Renal cortical epithelial cell (primary cell): ENCODE data around the gene FOXO3. TPM values are rescaled to one million over a fixed set of nuclear protein-coding genes. Genes with fewer than 3 reads are reported as not detected.

ENCODE experiments used
- DNase-seq: peaks from one replicate; pipeline ENCODE4 v3.0.0-alpha.2; 2011; ENCODE audit warnings: low read depth
- total RNA-seq: library from RNA; depleted of rRNA; stranded (reverse); fragments of >200 nt; gene quantifications from 2 replicates; pipeline ENCODE4 v1.2.3, GENCODE V29; 2014

The FOXO3 gene
- total RNA-seq, 1 donor from 2014 or later: 88.4 TPM

DNA sequence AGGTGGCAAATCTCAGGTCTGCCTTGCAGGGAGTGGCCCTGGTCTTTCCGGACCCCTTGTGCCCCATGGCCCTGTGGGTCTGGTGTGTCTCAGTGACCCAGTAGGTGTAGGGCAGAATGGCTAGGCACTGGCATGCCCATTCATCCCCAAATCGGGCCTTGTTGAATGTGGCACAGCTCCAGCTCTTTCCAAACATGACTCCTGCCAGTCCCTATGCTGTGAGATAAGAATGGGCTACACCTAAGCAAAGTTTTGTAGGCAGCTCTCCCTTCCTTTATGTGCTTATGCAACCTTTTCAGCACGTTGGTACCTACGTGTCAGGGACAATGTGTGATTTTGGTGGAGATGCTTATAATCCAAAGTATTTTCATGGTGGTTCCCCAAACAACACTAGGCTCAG, 33.9 kb downstream of the FOXO3 start:
- DNase-seq: no peak

DNA sequence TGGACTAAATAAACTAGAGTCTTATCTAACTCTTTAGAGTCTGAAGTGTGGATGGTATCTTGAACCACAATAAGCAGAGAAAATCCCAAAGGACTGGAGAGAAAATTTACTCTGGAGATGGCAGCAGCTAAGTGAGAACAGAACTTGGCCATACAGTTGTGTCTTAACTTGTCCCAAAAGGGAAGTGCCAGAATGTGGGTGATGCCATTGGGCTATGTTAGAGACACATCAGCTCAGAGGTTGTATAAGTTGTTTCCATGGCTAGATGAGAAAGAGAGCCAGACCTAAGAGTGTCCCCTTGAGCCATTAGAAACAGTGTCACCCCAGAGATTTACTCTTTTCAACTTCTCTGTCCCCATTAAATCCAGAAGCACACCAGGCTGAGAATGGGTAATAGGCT, 36.2 kb downstream of the FOXO3 start:
- DNase-seq: no peak

DNA sequence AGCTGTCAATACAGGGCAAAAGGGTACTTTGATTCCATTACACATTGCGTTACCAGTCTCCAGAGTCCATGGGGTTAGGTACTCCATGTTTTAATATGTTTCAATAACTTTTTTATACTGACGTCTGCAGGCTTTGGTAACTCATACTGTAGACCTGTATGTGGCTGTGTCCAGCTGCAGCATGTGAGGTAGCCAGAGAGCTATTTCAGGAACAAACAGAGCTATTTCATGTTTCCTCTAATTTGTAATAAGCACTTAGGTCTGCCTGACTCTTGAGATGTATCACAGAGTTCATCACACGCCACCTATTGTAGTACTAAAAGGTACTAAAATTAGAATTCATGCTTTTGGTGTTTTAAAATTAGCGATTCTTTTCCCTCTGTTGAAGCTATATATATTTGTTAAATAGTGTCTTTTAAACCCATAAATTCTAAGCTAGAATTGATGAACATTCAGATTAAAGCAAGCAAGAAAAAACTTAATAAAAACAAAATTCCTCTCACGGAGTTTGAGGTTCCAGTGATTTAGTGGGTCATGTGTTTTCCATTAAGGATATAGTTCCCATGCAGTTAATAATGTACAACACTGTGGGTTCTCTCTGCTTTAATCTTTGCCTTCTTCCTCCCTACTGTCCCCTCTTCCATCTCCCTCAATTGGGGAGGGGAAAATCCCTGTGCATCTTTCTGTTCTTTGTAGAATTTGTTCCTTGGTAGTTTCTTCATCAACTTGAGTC, 37.0 kb downstream of the FOXO3 start:
- DNase-seq: no peak

GRCh38 chr6:108598305-108598863, 37.7 kb downstream of the FOXO3 start:
- DNase-seq: peak; percentile 62

DNA sequence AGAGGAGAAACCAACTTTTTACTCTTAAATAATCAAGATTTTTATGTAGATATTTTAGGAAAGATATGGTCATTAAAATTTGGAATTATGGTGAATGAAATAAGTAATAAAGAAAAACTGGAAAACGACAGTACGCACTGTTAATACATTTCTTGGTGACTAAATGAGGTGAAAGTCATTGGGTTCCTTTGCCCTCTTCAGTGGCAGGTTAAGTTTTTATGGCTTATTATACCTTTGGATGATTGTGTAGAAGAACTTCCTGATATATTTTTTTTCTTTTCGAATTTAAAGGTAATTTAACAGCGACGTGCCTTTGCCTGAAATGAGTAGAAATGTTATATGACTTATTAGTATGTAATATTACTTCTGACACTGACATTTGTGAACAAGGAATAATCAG, 43.4 kb downstream of the FOXO3 start:
- DNase-seq: no peak

DNA sequence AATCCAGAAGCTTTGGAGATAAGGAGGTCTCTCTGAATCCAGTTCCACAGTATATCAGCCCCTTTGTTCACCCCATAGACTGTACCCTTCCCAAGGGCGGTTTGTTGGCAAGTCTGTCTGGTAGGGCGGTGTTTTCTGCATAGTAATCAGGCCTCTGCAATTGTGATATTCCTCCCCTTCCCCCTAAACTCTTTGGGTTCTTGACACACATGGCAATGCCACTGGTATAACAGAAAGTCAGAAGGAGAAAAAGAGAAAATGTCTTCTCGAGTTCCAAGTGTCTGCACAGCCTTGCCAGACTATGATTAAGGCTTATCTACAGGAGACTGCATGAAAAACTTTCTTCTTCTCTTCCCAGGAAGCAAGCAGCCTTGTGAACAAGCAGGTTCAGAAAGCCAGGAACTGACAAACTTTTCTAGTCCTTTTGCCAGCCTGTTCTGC, 45.6 kb downstream of the FOXO3 start:
- no peak for DNase-seq

DNA sequence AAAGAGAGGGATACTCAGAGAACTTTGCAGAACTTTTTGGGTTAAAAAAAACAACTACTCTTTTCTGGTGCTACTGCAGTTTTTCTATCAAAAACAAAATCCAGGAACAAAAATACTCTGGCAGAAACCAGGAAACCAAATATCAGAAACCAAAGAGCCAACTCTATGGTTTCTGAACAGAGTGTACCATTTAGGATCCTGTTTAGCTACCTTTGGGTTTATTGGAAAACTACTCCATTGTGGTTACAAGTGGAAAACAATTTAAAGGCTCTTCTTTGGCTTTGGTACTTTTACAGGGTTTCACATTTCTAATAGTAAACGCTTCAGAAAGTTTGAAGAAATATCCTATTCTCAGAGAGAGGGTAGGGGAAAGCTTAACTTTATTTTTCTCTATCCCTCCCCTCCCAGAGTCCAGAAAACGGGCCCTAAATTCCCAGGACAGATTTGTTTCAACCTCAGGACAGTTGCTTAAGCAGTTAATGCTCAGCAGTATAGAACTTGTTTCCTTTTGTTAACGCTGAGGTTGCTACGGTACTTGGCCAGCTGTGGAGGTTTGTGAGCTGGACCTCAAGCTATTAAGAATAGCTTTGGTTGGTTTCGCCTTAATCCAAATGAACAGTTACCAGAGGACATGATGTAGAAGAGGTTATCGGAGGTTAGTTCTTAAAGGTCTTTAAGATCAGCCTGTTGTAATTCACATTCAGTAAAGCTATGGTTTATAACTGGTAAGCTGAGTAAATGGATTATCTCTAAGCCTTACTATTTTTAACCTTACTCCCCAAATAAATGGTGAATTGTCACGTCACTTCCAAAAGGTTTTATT, 47.9 kb downstream of the FOXO3 start:
- peak; percentile 66 for DNase-seq

DNA sequence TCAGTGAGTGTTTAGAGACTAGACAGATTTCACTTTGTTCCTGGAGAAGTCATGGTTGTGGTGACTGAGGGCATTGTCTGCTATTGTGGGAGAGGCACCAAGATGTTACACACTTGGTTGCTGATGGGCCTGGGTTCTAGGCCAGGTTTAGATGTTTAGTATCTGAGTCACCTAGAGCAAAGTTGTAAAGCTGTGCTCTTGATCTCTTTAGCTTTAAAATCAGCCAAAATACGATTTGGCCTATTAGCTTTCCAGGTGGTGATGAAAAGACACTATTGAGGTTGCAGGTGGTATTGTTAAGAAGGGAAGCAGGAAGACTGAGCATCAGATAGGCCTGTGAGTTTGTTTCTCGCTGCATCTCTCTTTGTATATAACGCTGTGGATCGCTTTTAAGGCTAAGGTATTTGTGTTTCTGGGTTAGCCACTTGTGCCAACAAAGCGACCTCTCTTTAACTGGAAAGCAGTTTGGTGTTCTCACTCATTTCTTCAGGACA, 48.6 kb downstream of the FOXO3 start:
- peak; percentile 82 for DNase-seq

DNA sequence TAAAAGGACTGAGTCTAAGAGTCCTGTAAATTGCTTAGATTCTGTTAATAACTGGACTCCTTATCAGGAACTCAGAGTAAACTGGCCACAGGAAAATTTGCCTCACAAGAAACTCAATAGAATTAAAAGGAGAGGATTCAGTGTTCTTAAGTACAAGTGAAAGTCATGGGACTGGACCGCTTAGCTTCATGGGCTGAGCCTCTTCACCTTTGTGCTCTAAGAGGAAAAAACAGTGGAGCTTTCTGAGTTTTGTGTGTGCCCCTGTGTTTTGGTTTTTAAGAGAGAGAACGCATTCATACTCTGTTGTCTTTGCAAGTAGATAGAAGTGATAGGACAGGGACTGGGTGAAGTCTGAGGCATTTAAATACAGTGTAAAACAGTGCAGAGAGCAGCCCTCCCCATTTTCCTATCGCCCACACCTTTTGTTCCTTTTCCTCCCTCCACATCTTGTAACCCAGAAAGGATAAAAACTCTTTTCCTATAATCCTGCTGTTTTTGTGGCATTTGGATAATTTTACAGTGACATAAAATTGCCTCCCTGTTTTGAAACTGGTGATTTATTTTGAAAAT, 49.6 kb downstream of the FOXO3 start:
- no peak for DNase-seq

- no peak for DNase-seq
Observed at GRCh38 chr6:108610957-108611586, 50.4 kb downstream of the FOXO3 start.

- no peak for DNase-seq
Observed at GRCh38 chr6:108612852-108613251, 52.1 kb downstream of the FOXO3 start.

DNA sequence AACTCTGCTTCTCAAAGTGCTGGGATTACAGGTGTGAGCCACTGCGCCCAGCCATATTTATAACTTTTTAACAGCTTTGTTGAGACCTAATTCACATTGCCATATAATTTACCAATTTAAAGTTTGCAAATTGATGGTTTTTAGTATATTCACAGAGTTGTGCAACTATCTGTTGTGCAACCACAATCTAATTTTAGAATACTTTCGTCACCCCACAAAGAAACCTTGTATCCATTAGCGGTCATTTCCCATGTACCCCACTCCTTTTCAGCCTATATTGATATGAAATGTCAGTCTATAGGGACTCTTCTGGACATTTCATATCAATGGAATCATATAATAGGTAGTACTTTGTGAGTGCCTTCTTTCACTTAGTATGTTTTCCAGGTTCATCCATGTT, 55.8 kb downstream of the FOXO3 start:
- DNase-seq: no peak

GRCh38 chr6:108616973-108617372, 56.3 kb downstream of the FOXO3 start:
- no peak for DNase-seq

- no peak for DNase-seq
Observed at GRCh38 chr6:108618623-108619152, 58.0 kb downstream of the FOXO3 start.

- DNase-seq: peak; percentile 48
Observed at GRCh38 chr6:108619431-108620197, 58.9 kb downstream of the FOXO3 start.

DNA sequence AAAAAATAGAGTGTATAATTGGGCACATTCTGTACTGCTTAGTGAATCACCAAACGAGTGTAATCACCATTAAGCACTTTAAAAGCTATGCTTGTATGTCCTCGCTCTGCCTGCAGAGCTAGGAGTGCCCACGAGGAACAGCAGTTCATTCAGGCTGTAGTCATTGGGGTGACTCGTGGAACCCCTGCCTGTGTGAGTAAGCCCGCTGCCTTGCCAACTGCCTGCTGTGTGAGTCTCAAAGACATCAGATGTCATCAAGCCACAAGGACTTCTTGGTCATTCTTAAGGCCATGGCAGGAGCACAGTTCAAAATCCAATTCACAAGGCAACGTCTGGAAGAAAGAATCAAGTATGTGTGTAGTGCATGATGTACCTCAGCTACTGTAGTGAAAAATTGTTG, 60.4 kb downstream of the FOXO3 start:
- peak; percentile 84 for DNase-seq

DNA sequence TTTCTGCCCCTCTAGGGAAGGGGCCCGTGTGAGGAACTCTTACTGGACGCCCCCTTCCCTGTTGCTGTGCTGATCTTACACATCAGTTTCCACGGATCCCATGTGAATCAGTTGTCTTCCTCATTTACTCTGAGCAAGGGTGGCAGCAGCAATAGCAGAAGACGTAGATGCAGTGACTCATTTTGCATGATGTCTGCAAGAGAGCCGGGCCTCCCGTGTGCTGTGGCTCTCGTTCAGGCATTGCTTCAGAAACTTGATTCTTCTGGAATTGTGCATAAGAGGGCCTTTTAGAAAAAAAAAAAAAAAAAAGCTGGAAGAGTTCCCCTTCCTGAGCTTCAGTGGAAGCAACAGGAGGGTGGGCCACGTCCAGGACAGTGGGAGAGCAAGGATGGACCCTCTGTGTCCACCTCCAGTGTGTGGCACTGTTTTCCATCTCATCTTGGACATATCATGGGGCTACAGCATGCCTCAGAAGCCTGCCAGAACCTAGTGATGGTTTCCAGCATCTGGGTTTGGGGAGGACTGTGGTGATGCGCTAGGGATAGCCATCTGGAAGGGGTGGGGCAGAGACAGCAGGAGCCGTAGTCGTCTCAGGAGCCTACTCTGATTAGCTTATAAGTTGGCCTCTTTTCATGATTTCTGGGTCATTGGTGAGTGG, 62.1 kb downstream of the FOXO3 start:
- peak; percentile 72 for DNase-seq

DNA sequence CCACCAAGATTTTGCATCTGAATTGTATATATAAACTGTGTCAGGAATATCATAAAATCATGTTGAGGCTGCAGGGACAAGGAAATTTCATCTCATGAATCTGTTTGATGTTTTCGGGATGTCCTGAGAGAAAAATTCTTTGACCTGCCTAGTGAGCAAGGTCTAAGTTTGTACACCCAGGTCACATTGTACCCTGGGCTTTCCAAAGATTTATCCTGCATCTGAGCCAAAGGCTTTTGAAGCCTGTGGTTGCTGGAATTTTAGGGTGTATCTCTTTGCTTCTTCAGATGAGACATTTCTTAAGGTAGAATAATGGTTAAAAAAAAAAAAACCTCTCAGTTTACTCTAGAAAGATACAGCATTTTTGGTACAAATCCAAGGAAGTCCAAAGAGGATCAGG, 63.3 kb downstream of the FOXO3 start:
- DNase-seq: no peak

DNA sequence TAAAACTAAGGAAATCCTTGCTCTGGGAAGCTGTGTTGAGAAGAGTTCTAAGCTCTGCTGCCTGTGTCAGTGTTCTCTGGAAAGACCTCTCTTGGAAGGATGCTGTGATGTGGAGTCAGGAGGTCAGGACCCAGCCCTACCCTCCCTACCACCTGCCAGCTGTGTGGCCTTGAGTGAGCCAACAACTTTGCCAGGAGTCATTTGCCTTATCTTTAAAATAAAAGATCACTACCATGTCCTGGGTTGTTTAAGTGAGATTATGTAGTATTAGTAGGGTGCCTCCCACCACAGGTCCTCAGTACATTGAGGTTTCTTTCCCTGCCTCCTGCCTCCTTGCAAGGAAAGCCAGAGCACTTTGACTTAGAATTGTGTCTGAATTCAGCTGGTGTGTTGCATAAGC, 64.9 kb downstream of the FOXO3 start:
- no peak for DNase-seq

- DNase-seq: no peak
Observed at GRCh38 chr6:108626777-108627176, 66.1 kb downstream of the FOXO3 start.
